ENCODE measurements around the gene ETV7.
A peak's percentile ranks its signal among the peaks of the same experiment; 100 is the strongest.

Gene ETV7

GRCh38 chr6:36404164-36404563 lies 16.7 kb upstream of the ETV7 start:
- no peak for TF ChIP-seq ZNF274 (IDR thresholded peaks at IDR 0.05; ENCODE audit: low read depth, low read length)
- no peak overlapping the region for H3K4me3 ChIP-seq (ENCODE audit: low read length)

- no peak overlapping the region for H3K4me3 ChIP-seq (ENCODE audit: low read length)
- no peak for TF ChIP-seq ZNF274 (IDR thresholded peaks at IDR 0.05; ENCODE audit: low read depth, low read length)
Observed at GRCh38 chr6:36402481-36402880, 15.0 kb upstream of the ETV7 start.

- H3K4me3 ChIP-seq (ENCODE audit: low read length) = no peak overlapping the region
- no peak for TF ChIP-seq ZNF274 (IDR thresholded peaks at IDR 0.05; ENCODE audit: low read depth, low read length)
Observed at GRCh38 chr6:36399970-36400369, 12.5 kb upstream of the ETV7 start.

GRCh38 chr6:36392621-36393020 lies 5.2 kb upstream of the ETV7 start:
- TF ChIP-seq ZNF274 (IDR thresholded peaks at IDR 0.05; ENCODE audit: low read depth, low read length) = no peak
- no peak overlapping the region for H3K4me3 ChIP-seq (ENCODE audit: low read length)

- no peak overlapping the region for H3K4me3 ChIP-seq (ENCODE audit: low read length)
- no peak for TF ChIP-seq ZNF274 (IDR thresholded peaks at IDR 0.05; ENCODE audit: low read depth, low read length)
Observed at GRCh38 chr6:36389353-36389752, 1.9 kb upstream of the ETV7 start.

GRCh38 chr6:36386495-36387439 lies 702 bp downstream of the ETV7 start:
- H3K4me3 ChIP-seq (ENCODE audit: low read length) = peak overlapping the region; percentile 40; the same call in 1 of the 2 replicates
- TF ChIP-seq ZNF274 (IDR thresholded peaks at IDR 0.05; ENCODE audit: low read depth, low read length) = no peak

GRCh38 chr6:36384095-36384494 lies 3.4 kb downstream of the ETV7 start:
- no peak for TF ChIP-seq ZNF274 (IDR thresholded peaks at IDR 0.05; ENCODE audit: low read depth, low read length)
- no peak overlapping the region for H3K4me3 ChIP-seq (ENCODE audit: low read length)

GRCh38 chr6:36383606-36384005 lies 3.9 kb downstream of the ETV7 start:
- TF ChIP-seq ZNF274 (IDR thresholded peaks at IDR 0.05; ENCODE audit: low read depth, low read length) = no peak

GRCh38 chr6:36382976-36383375 lies 4.5 kb downstream of the ETV7 start:
- H3K4me3 ChIP-seq (ENCODE audit: low read length) = no peak overlapping the region
- no peak for TF ChIP-seq ZNF274 (IDR thresholded peaks at IDR 0.05; ENCODE audit: low read depth, low read length)

More at GRCh38 chr6:36383606-36384005, 3.9 kb downstream of the ETV7 start:
- no peak overlapping the region for H3K4me3 ChIP-seq (ENCODE audit: low read length)

- no peak overlapping the region for H3K4me3 ChIP-seq (ENCODE audit: low read length)
- no peak for TF ChIP-seq ZNF274 (IDR thresholded peaks at IDR 0.05; ENCODE audit: low read depth, low read length)
Observed at GRCh38 chr6:36381502-36382389, 5.7 kb downstream of the ETV7 start.

- TF ChIP-seq ZNF274 (IDR thresholded peaks at IDR 0.05; ENCODE audit: low read depth, low read length) = no peak
- H3K4me3 ChIP-seq (ENCODE audit: low read length) = no peak overlapping the region
Observed at GRCh38 chr6:36380166-36380565, 7.3 kb downstream of the ETV7 start.

GRCh38 chr6:36378936-36379335 lies 8.5 kb downstream of the ETV7 start:
- no peak overlapping the region for H3K4me3 ChIP-seq (ENCODE audit: low read length)
- TF ChIP-seq ZNF274 (IDR thresholded peaks at IDR 0.05; ENCODE audit: low read depth, low read length) = no peak

- no peak for TF ChIP-seq ZNF274 (IDR thresholded peaks at IDR 0.05; ENCODE audit: low read depth, low read length)
- no peak overlapping the region for H3K4me3 ChIP-seq (ENCODE audit: low read length)
Observed at GRCh38 chr6:36378243-36378920, 9.1 kb downstream of the ETV7 start.

GRCh38 chr6:36377594-36377993 lies 9.9 kb downstream of the ETV7 start:
- no peak for TF ChIP-seq ZNF274 (IDR thresholded peaks at IDR 0.05; ENCODE audit: low read depth, low read length)
- H3K4me3 ChIP-seq (ENCODE audit: low read length) = no peak overlapping the region
